ENCODE data around the gene MYO7B. TPM values are rescaled to one million over a fixed set of nuclear protein-coding genes. Genes with fewer than 3 reads are reported as not detected.

The MYO7B gene
- total and polyA plus RNA-seq, 9 donors: 0.05 to 0.95 (median 0.25) TPM; not detected in 3

GRCh38 chr2:127642706-127643438 is 107.4 kb downstream of the MYO7B start:
- intact Hi-C loops (cut with DNase I): loop anchor here in 2 of 4 donors (5.0 to 10.0 kb wide), 2 partner anchors 108 to 1984 kb away; partner anchors contain the start of gene MYO7B (in 1 of the 2)
- Histone ChIP-seq H3K27me3 (no peaks in the 10 kb centered on the region), H3K27ac (no peak overlapping the region), H3K36me3 (no peaks in the 10 kb centered on the region), H3K9me3 (no peaks in the 10 kb centered on the region), H3K4me3 (no peak overlapping the region), H3K4me1 (ENCODE audit: insufficient read depth) (peaks cover under 1% of the 10 kb centered on the region)
- 79 to 83% (median 82%) methylated on average over 17 of the region's 17 CpGs for WGBS, 3 donors
- DNase-seq: no peak
- TF ChIP-seq CTCF (IDR thresholded peaks at IDR 0.05): no peak
- TF ChIP-seq POLR2A (IDR thresholded peaks at IDR 0.05): no peak
- TF ChIP-seq EP300 (IDR thresholded peaks at IDR 0.05): no peak

GRCh38 chr2:127643439-127644065 is 108.1 kb downstream of the MYO7B start:
- Histone ChIP-seq H3K4me3 (no peak overlapping the region), H3K27ac (no peak overlapping the region), H3K9me3 (no peaks in the 10 kb centered on the region), H3K27me3 (no peaks in the 10 kb centered on the region), H3K4me1 (ENCODE audit: insufficient read depth) (no peaks in the 10 kb centered on the region), H3K36me3 (no peaks in the 10 kb centered on the region)
- no peak for TF ChIP-seq CTCF (IDR thresholded peaks at IDR 0.05)
- 91 to 93% (median 92%) methylated on average over 15 of the region's 15 CpGs for WGBS, 3 donors
- intact Hi-C loops (cut with DNase I): loop anchor here in 2 of 4 donors (5.0 to 10.0 kb wide), 2 partner anchors 109 to 1984 kb away; partner anchors contain the start of gene MYO7B (in 1 of the 2)
- no peak for DNase-seq

- TF ChIP-seq CTCF (IDR thresholded peaks at IDR 0.05): no peak
- no peak for TF ChIP-seq EP300 (IDR thresholded peaks at IDR 0.05)
- TF ChIP-seq POLR2A (IDR thresholded peaks at IDR 0.05): no peak
- Histone ChIP-seq H3K27ac (no peak overlapping the region), H3K27me3 (no peaks in the 10 kb centered on the region), H3K9me3 (no peaks in the 10 kb centered on the region), H3K36me3 (no peaks in the 10 kb centered on the region), H3K4me1 (ENCODE audit: insufficient read depth) (no peaks in the 10 kb centered on the region), H3K4me3 (no peak overlapping the region)
- intact Hi-C loops (cut with DNase I): loop anchor here in 2 of 4 donors (5.0 to 10.0 kb wide), 2 partner anchors 110 to 1983 kb away; partner anchors contain the start of gene MYO7B (in 1 of the 2)
- DNase-seq: no peak
- 85 to 91% (median 87%) methylated on average over 19 of the region's 19 CpGs for WGBS, 3 donors
These were observed 108.9 kb downstream of the MYO7B start for GRCh38 chr2:127644066-127645025.

GRCh38 chr2:127645026-127645394 is 109.5 kb downstream of the MYO7B start:
- no peak overlapping the region for H3K27ac ChIP-seq
- no peaks in the 10 kb centered on the region for H3K36me3 ChIP-seq
- TF ChIP-seq CTCF (IDR thresholded peaks at IDR 0.05): no peak
- no peak for TF ChIP-seq EP300 (IDR thresholded peaks at IDR 0.05)
- no peak for TF ChIP-seq POLR2A (IDR thresholded peaks at IDR 0.05)
- H3K4me1 ChIP-seq (ENCODE audit: insufficient read depth): no peaks in the 10 kb centered on the region
- H3K9me3 ChIP-seq: no peaks in the 10 kb centered on the region
- no peaks in the 10 kb centered on the region for H3K27me3 ChIP-seq
- no peak for DNase-seq
- no peak overlapping the region for H3K4me3 ChIP-seq
- intact Hi-C loops (cut with DNase I): loop anchor here in 1 of 4 donors (10.0 kb wide), 1 partner anchor 110 kb away; the partner anchor contains the start of gene MYO7B
- 67 to 91% (median 87%) methylated on average over 1 of the region's 1 CpG for WGBS, 3 donors
